OCI-LY7 (cell line): ENCODE measurements around the gene SLC16A14. TPM values are rescaled to one million over a fixed set of nuclear protein-coding genes. Genes with fewer than 3 reads are reported as not detected.

Source experiments
- BruUV-seq: library from RNA; stranded (reverse); fragments of 400-500 nt; replicated peaks from 2 replicates; lab custom pipeline; 2021; lab: Mats Ljungman, UMichigan
- CTCF ChIA-PET: fragments of 300-600 bp; sonication (Branson Sonifier 250); formaldehyde crosslinking; loops from one replicate; lab custom pipeline; 2022; ENCODE audit warnings: antibody characterized with exemption; ENCODE audit not compliant: unreplicated experiment; lab: Charles Lee
- POLR2A ChIA-PET: fragments of 300-600 bp; sonication (Branson Sonifier 250); formaldehyde crosslinking; loops from one replicate; lab custom pipeline; 2022; ENCODE audit warnings: antibody characterized with exemption; lab: Charles Lee
- DNase-seq: peaks from one replicate; pipeline ENCODE4 v3.0.0-alpha.2; 2015; ENCODE audit warnings: low spot score
- H2AFZ ChIP-seq: fragments of 200-600 bp; sonication (generic), shearing (Covaris generic); 2 replicates; pipeline ENCODE4 v1.6.1; 2014; ENCODE audit warnings: mild to moderate bottlenecking, antibody characterized with exemption, low read length, moderate library complexity
- H3K27ac ChIP-seq: fragments of 200-600 bp; sonication (generic); 2 replicates; pipeline ENCODE4 v1.5.1; 2014; ENCODE audit warnings: mixed run types, low read depth, mild to moderate bottlenecking, moderate library complexity, low read length, inconsistent platforms; ENCODE audit not compliant: poor library complexity, severe bottlenecking
- H3K36me3 ChIP-seq: fragments of 200-600 bp; sonication (generic); 2 replicates; pipeline ENCODE4 v1.6.1; 2014; ENCODE audit warnings: mild to moderate bottlenecking, antibody characterized with exemption, low read length, moderate library complexity, mixed read lengths; ENCODE audit not compliant: insufficient read depth
- H3K4me1 ChIP-seq: fragments of 200-600 bp; sonication (generic); 2 replicates; pipeline ENCODE4 v1.5.1; 2014; ENCODE audit warnings: mild to moderate bottlenecking, low read length; ENCODE audit not compliant: insufficient read depth, poor library complexity, severe bottlenecking
- H3K4me2 ChIP-seq: fragments of 200-600 bp; sonication (generic); 2 replicates; pipeline ENCODE4 v1.6.1; 2014; ENCODE audit warnings: mild to moderate bottlenecking, low read length
- H3K4me3 ChIP-seq: fragments of 200-600 bp; sonication (generic); 2 replicates; pipeline ENCODE4 v1.5.1; 2014; ENCODE audit warnings: mild to moderate bottlenecking, low read depth, low read length; ENCODE audit not compliant: poor library complexity, severe bottlenecking
- H3K79me2 ChIP-seq: fragments of 200-600 bp; sonication (generic); 2 replicates; pipeline ENCODE4 v1.6.1; 2016; ENCODE audit warnings: low read depth, mild to moderate bottlenecking, low read length, moderate library complexity, mixed read lengths; ENCODE audit not compliant: insufficient read depth
- H3K9me2 ChIP-seq: fragments of 200-600 bp; sonication (generic); 2 replicates; pipeline ENCODE4 v1.6.1; 2016; ENCODE audit warnings: mild to moderate bottlenecking, low read length, mixed read lengths; ENCODE audit not compliant: insufficient read depth
- H3K9me3 ChIP-seq: fragments of 200-600 bp; sonication (generic); 2 replicates; pipeline ENCODE4 v1.6.1; 2014; ENCODE audit warnings: mild to moderate bottlenecking, mixed run types, low read length, mixed read lengths
- H4K20me1 ChIP-seq: fragments of 200-600 bp; sonication (generic); 2 replicates; pipeline ENCODE4 v1.6.1; 2014; ENCODE audit warnings: mild to moderate bottlenecking, antibody characterized with exemption, low read length, moderate library complexity, mixed read lengths; ENCODE audit not compliant: insufficient read depth
- EZH2phosphoT487 ChIP-seq: fragments of 200-600 bp; sonication (generic); IDR thresholded peaks from 2 replicates; pipeline ENCODE4 v1.6.1; 2018; ENCODE audit warnings: low read depth, borderline replicate concordance, mild to moderate bottlenecking, mixed run types, antibody characterized with exemption, low read length, moderate library complexity, mixed read lengths
- intact Hi-C: fragments of 100-400 bp; cut with micrococcal nuclease; formaldehyde crosslinking; loops from one replicate; pipeline ENCODE4 v1.10.0; 2022; ENCODE audit not compliant: unreplicated experiment
- total RNA-seq, 2 experiments: library from RNA; depleted of rRNA in 1 of 2; stranded (reverse); fragments of >200 nt in 1 of 2; shearing (Covaris generic) in 1 of 2; gene quantifications; 2 replicates each; pipeline ENCODE4 v1.2.3, GENCODE V29; 2014 to 2022
- TF ChIP-seq, protein P1 (sequence below): fragments of 200-600 bp; sonication (generic); conservative IDR thresholded peaks from 2 replicates; pipeline ENCODE4 v1.5.1; 2014; ENCODE audit warnings: mild to moderate bottlenecking, antibody characterized with exemption, low read length, moderate library complexity, mixed read lengths

Gene SLC16A14
- total RNA-seq, 2 experiments from 2014 or later, result not detected

DNA sequence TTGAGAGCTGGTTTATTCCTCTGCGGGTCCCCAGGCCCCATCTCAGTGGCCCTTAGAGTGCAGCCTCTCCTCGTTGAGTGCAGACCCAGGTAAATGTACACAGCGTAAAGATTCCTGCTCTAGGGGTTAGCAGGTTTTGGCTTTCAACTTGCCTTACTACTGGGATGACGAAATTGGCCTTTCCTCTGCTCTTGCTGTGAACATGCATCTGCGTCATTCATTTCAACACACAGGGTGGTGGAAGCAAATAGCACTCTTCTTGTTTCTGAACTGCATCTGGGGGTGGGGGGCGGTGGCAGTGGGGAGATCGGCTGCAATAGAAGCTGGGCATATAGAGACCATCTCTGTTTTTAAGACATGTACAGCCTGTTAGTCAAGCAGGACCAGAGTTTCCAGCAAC is 16.5 kb upstream of the SLC16A14 start:
- POLR2A ChIA-PET, result interaction anchor here (0.6 kb wide), 1 partner anchor 65 kb away, joined by 3 read pairs; no protein-coding TSS in a partner anchor

DNA sequence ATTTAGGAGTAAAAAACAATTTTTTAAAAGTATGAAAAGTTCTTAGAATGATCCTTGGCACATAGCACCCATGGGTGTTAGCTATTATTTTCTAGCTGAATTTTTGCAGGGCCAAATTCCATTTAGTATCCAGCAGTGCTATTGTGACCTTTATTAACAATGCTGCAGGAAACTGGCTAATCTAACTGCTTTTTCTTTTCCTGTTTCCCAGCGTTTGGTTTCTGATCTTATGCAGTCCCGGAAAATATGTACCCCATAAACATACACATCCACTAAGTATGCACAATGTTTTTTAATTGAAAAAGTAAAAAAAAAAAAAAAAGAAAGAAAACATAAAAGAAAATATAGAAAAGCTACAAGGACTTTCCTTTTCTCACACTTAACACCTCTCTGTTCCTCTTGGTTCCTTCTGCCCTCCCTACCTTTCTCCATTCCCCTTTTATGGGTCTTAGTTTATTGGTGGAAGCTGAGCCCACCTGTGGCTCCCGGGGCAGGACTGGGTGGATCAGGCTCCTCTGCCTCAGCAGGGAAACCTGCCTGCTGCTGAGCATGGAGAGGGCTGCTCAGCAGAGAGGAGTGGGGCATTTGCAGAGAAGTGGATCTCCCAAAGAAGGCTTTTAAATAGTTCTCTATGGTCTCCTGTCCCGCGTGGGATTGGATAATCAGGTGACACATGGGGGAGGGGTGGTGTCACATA is 9.3 kb upstream of the SLC16A14 start:
- TF ChIP-seq EZH2phosphoT487, result no peak
- TF ChIP-seq, protein P1, sequence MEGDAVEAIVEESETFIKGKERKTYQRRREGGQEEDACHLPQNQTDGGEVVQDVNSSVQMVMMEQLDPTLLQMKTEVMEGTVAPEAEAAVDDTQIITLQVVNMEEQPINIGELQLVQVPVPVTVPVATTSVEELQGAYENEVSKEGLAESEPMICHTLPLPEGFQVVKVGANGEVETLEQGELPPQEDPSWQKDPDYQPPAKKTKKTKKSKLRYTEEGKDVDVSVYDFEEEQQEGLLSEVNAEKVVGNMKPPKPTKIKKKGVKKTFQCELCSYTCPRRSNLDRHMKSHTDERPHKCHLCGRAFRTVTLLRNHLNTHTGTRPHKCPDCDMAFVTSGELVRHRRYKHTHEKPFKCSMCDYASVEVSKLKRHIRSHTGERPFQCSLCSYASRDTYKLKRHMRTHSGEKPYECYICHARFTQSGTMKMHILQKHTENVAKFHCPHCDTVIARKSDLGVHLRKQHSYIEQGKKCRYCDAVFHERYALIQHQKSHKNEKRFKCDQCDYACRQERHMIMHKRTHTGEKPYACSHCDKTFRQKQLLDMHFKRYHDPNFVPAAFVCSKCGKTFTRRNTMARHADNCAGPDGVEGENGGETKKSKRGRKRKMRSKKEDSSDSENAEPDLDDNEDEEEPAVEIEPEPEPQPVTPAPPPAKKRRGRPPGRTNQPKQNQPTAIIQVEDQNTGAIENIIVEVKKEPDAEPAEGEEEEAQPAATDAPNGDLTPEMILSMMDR, result no peak
- BruUV-seq, result no TSS peak
- Histone ChIP-seq H3K4me1 (no peaks in the 10 kb centered on the region), H3K9me2 (no peaks in the 10 kb centered on the region), H3K36me3 (no peaks in the 10 kb centered on the region), H4K20me1 (no peaks in the 10 kb centered on the region), H2AFZ (no peak overlapping the region), H3K4me2 (no peak overlapping the region), H3K79me2 (no peaks in the 10 kb centered on the region), H3K9me3 (no peaks in the 10 kb centered on the region), H3K27ac (no peak overlapping the region), H3K4me3 (no peak overlapping the region)
- intact Hi-C loops, result no loop called here
- ChIA-PET CTCF (no interaction called here), POLR2A (interaction anchor here (0.9 kb wide), 1 partner anchor 27 kb away, joined by 3 read pairs; no protein-coding TSS in a partner anchor)
- DNase-seq, result no peak

More for the DNA sequence above, 16.5 kb upstream of the SLC16A14 start:
- Histone ChIP-seq H3K79me2 (no peaks in the 10 kb centered on the region), H3K4me3 (no peak overlapping the region), H3K4me1 (no peaks in the 10 kb centered on the region), H4K20me1 (no peaks in the 10 kb centered on the region), H3K9me2 (no peaks in the 10 kb centered on the region), H2AFZ (no peak overlapping the region), H3K27ac (no peak overlapping the region), H3K9me3 (no peaks in the 10 kb centered on the region), H3K36me3 (no peaks in the 10 kb centered on the region), H3K4me2 (no peak overlapping the region)
- intact Hi-C loops, result no loop called here
- DNase-seq, result no peak
- CTCF ChIA-PET, result no interaction called here
- no TSS peak for BruUV-seq
- TF ChIP-seq, protein P1, result no peak
- no peak for TF ChIP-seq EZH2phosphoT487

DNA sequence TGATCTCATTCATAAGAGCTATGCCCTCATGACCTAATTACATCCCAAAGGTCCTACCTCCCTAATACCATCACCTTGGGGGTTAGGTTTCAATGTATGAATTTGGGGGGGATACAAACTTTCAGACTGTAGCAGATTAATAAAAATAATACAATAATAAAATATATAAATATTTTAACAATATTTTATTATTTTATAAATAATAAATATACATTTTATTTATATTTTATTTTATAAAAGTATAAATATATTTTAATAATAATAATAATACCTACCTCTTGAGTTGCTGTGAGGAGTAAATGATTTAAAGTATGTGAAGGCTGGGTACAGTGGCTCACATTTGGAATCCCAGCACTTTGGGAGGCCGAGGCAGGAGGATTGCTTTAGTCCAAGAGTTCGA is 8.1 kb upstream of the SLC16A14 start:
- intact Hi-C loops, result no loop called here
- Histone ChIP-seq H3K9me2 (no peaks in the 10 kb centered on the region), H3K36me3 (no peaks in the 10 kb centered on the region), H3K27ac (no peak overlapping the region), H2AFZ (no peak overlapping the region), H3K4me2 (no peak overlapping the region), H3K9me3 (no peaks in the 10 kb centered on the region), H3K79me2 (no peaks in the 10 kb centered on the region), H4K20me1 (no peaks in the 10 kb centered on the region), H3K4me1 (no peaks in the 10 kb centered on the region), H3K4me3 (no peak overlapping the region)
- POLR2A ChIA-PET, result no interaction called here
- CTCF ChIA-PET, result no interaction called here
- no peak for DNase-seq
- TF ChIP-seq, protein P1, result no peak
- no peak for TF ChIP-seq EZH2phosphoT487
- no TSS peak for BruUV-seq
